GM19025 (cell line): Measurements from ENCODE around the gene PDE6B.

Source experiments
- ATAC-seq: cut with Tn5 transposase; IDR thresholded peaks from one replicate; pipeline ENCODE4 v1.9.1; 2021; ENCODE audit warnings: mild to moderate bottlenecking, low read depth, moderate library complexity; ENCODE audit not compliant: unreplicated experiment

The PDE6B gene

GRCh38 chr4:717601-718320 lies 92.4 kb downstream of the PDE6B start:
- ATAC-seq, result no peak

- no peak for ATAC-seq
Measured at GRCh38 chr4:718460-718859, 93.1 kb downstream of the PDE6B start.
